ENCODE measurements around the gene PCDHGB3. TPM values are rescaled to one million over a fixed set of nuclear protein-coding genes. Genes with fewer than 3 reads are reported as not detected.

The PCDHGB3 gene
- total RNA-seq, 1 experiment from 2014 or later: 1.6 TPM

- no peak overlapping the region for H3K4me2 ChIP-seq (ENCODE audit: insufficient read depth, insufficient read length, low read length)
- no peaks in the 10 kb centered on the region for H3K27me3 ChIP-seq (ENCODE audit: insufficient read depth, low read length)
- no peak overlapping the region for H3K18ac ChIP-seq (ENCODE audit: insufficient read length, low read depth, low read length)
- H3K56ac ChIP-seq (ENCODE audit: insufficient read length, low read depth, low read length): no peak overlapping the region
- H3K9ac ChIP-seq (ENCODE audit: extremely low read depth, insufficient read length, low read length): no peak overlapping the region
- no peak overlapping the region for H2BK120ac ChIP-seq (ENCODE audit: low read depth, low read length, poor library complexity, severe bottlenecking)
- no peaks in the 10 kb centered on the region for H3K79me2 ChIP-seq (ENCODE audit: insufficient read depth, low read length)
- no peak overlapping the region for H4K8ac ChIP-seq (replicated peaks; ENCODE audit: insufficient read length, low read depth, low read length)
- H3K23ac ChIP-seq (ENCODE audit: insufficient read length, low read depth, low read length): no peak overlapping the region
- no peaks in the 10 kb centered on the region for H4K20me1 ChIP-seq (ENCODE audit: control insufficient read depth, insufficient read depth, insufficient read length)
- Mint-ChIP-seq H3K27ac (no peak overlapping the region), H3K27me3 (ENCODE audit: low read depth) (peaks cover 9% of the 10 kb centered on the region), H3K4me1 (no peaks in the 10 kb centered on the region), H3K9me3 (peaks cover 60 to 69% of the 10 kb centered on the region in 2 experiments), H3K36me3 (ENCODE audit: insufficient read depth in 1 of 3, low read depth in 3 of 3) (peaks cover 33 to 52% (median 50%) of the 10 kb centered on the region in 3 experiments), H3K4me3 (no peak overlapping the region)
- peaks cover 34% of the 10 kb centered on the region for H3K9me3 ChIP-seq (ENCODE audit: control insufficient read depth, low read depth, low read length)
- no peak for TF ChIP-seq CTCF (conservative IDR thresholded peaks at IDR 0.05)
- no peak overlapping the region for H2BK15ac ChIP-seq (ENCODE audit: low read depth, low read length)
- no peaks in the 10 kb centered on the region for H3K4me1 ChIP-seq (ENCODE audit: insufficient read depth, low read length)
- H4K5ac ChIP-seq (ENCODE audit: insufficient read length, low read depth, low read length): no peak overlapping the region
- H2BK12ac ChIP-seq (ENCODE audit: insufficient read length, low read depth, low read length): no peak overlapping the region
- H2BK5ac ChIP-seq (ENCODE audit: insufficient read length, low read length): no peak overlapping the region
- no peak for DNase-seq
- WGBS (ENCODE audit: extremely low coverage, insufficient read length, low lambda C conversion rate): no CpG with 5 or more reads among the region's 14 CpGs
- H3K79me1 ChIP-seq (ENCODE audit: insufficient read depth, low read depth, low read length, poor library complexity, severe bottlenecking): no peaks in the 10 kb centered on the region
- H3T11ph ChIP-seq (ENCODE audit: low read length): no peak overlapping the region
- H3K14ac ChIP-seq (ENCODE audit: insufficient read depth, low read length): no peak overlapping the region
- H2AK5ac ChIP-seq (ENCODE audit: insufficient read length, low read length): no peak overlapping the region
- no peaks in the 10 kb centered on the region for H3K23me2 ChIP-seq (ENCODE audit: insufficient read length, low read depth, low read length, poor library complexity, severe bottlenecking)
- H4K91ac ChIP-seq (ENCODE audit: insufficient read length, low read depth, low read length): no peak overlapping the region
- H3K27ac ChIP-seq (ENCODE audit: insufficient read length, low read depth, low read length): no peak overlapping the region
- no peak overlapping the region for H3K4ac ChIP-seq (ENCODE audit: low read depth, low read length)
- no peak overlapping the region for H2AFZ ChIP-seq (ENCODE audit: low read length)
- H2BK20ac ChIP-seq (ENCODE audit: low read depth, low read length, poor library complexity, severe bottlenecking): no peak overlapping the region
These were observed 4.6 kb downstream of the PCDHGB3 start for GRCh38 chr5:141374627-141375026.

Measured in H9 (cell line).